Measurements from ENCODE around the gene ADAMTSL3.
A peak's percentile ranks its signal among the peaks of the same experiment; 100 is the strongest.

ADAMTSL3 gene

GRCh38 chr15:83855956-83856355, 202.0 kb downstream of the ADAMTSL3 start:
- H3K27me3 ChIP-seq (ENCODE audit: insufficient read depth, poor library complexity, severe bottlenecking): no peaks in the 10 kb centered on the region
- peaks cover 2% of the 10 kb centered on the region for H3K9me3 ChIP-seq (ENCODE audit: severe bottlenecking)
- H3K4me3 ChIP-seq (ENCODE audit: severe bottlenecking): no peak overlapping the region
- ATAC-seq (ENCODE audit: low read depth): no peak
- no peak for TF ChIP-seq CTCF (IDR thresholded peaks at IDR 0.05; ENCODE audit: poor library complexity, severe bottlenecking)
- H3K4me1 ChIP-seq (ENCODE audit: insufficient read depth, poor library complexity, severe bottlenecking): peaks cover 46% of the 10 kb centered on the region
- peak overlapping the region; percentile 85 for H3K27ac ChIP-seq (ENCODE audit: poor library complexity, severe bottlenecking)
- no peak for DNase-seq (ENCODE audit: low spot score)
- no peaks in the 10 kb centered on the region for H3K36me3 ChIP-seq (ENCODE audit: low read depth)

- H3K27ac ChIP-seq (ENCODE audit: poor library complexity, severe bottlenecking): peak overlapping the region; percentile 9
- H3K36me3 ChIP-seq (ENCODE audit: low read depth): no peaks in the 10 kb centered on the region
- peaks cover 2% of the 10 kb centered on the region for H3K9me3 ChIP-seq (ENCODE audit: severe bottlenecking)
- H3K4me1 ChIP-seq (ENCODE audit: insufficient read depth, poor library complexity, severe bottlenecking): peaks cover 24% of the 10 kb centered on the region
- no peak for TF ChIP-seq CTCF (IDR thresholded peaks at IDR 0.05; ENCODE audit: poor library complexity, severe bottlenecking)
- no peak overlapping the region for H3K4me3 ChIP-seq (ENCODE audit: severe bottlenecking)
- ATAC-seq (ENCODE audit: low read depth) (peak; percentile 46; the same call in 2 of the 3 replicates), DNase-seq (ENCODE audit: low spot score) (no peak)
- H3K27me3 ChIP-seq (ENCODE audit: insufficient read depth, poor library complexity, severe bottlenecking): no peaks in the 10 kb centered on the region
Measured at GRCh38 chr15:83858820-83859505, 205.0 kb downstream of the ADAMTSL3 start.

DNA sequence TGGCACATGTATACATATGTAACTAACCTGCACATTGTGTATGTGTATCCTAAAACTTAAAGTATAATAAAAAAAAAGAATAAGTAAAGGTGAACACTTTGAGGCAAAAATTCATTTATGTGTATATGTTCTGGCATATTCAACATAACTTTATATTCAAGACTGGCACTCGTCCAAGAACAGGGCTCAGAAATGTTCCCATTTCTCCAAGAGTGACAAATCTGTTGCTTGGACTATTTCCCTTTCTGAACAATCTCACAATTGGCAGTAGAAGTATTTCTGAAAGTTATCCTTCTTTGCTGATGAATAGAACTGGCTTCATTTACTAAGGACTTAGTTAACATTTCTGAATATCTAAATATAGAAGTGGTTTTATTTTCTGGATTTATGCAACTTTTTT, 212.8 kb downstream of the ADAMTSL3 start:
- Histone ChIP-seq H3K4me3 (ENCODE audit: severe bottlenecking) (no peak overlapping the region), H3K9me3 (ENCODE audit: severe bottlenecking) (no peaks in the 10 kb centered on the region), H3K27me3 (ENCODE audit: insufficient read depth, poor library complexity, severe bottlenecking) (no peaks in the 10 kb centered on the region), H3K27ac (ENCODE audit: poor library complexity, severe bottlenecking) (no peak overlapping the region), H3K36me3 (ENCODE audit: low read depth) (no peaks in the 10 kb centered on the region), H3K4me1 (ENCODE audit: insufficient read depth, poor library complexity, severe bottlenecking) (peaks cover 2% of the 10 kb centered on the region)
- TF ChIP-seq CTCF (IDR thresholded peaks at IDR 0.05; ENCODE audit: poor library complexity, severe bottlenecking): no peak
- DNase-seq (ENCODE audit: low spot score) (no peak), ATAC-seq (ENCODE audit: low read depth) (no peak)

DNA sequence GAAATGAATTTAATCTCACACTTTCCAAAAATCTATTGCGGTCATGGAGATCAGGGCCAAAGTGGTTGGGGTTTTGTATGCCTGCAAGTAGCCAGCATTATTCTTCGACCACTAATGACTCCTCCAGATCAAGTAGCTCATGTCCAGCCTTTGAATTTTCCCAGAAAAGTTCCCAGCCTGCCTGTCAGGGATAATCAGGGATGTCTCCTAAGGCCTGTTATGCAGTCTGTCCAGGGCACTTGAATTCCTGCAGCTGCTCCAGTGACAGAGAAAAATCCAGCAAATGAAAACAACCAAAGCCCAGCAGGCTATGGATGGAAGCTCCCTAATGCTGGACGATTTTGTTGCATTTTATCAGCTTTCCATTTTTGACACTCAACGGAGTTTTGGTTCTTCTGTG, 215.4 kb downstream of the ADAMTSL3 start:
- Histone ChIP-seq H3K27ac (ENCODE audit: poor library complexity, severe bottlenecking) (no peak overlapping the region), H3K4me3 (ENCODE audit: severe bottlenecking) (no peak overlapping the region), H3K36me3 (ENCODE audit: low read depth) (no peaks in the 10 kb centered on the region), H3K9me3 (ENCODE audit: severe bottlenecking) (no peaks in the 10 kb centered on the region), H3K27me3 (ENCODE audit: insufficient read depth, poor library complexity, severe bottlenecking) (no peaks in the 10 kb centered on the region), H3K4me1 (ENCODE audit: insufficient read depth, poor library complexity, severe bottlenecking) (peaks cover 7% of the 10 kb centered on the region)
- no peak for ATAC-seq (ENCODE audit: low read depth)
- no peak for TF ChIP-seq CTCF (IDR thresholded peaks at IDR 0.05; ENCODE audit: poor library complexity, severe bottlenecking)
- DNase-seq (ENCODE audit: low spot score): no peak

DNA sequence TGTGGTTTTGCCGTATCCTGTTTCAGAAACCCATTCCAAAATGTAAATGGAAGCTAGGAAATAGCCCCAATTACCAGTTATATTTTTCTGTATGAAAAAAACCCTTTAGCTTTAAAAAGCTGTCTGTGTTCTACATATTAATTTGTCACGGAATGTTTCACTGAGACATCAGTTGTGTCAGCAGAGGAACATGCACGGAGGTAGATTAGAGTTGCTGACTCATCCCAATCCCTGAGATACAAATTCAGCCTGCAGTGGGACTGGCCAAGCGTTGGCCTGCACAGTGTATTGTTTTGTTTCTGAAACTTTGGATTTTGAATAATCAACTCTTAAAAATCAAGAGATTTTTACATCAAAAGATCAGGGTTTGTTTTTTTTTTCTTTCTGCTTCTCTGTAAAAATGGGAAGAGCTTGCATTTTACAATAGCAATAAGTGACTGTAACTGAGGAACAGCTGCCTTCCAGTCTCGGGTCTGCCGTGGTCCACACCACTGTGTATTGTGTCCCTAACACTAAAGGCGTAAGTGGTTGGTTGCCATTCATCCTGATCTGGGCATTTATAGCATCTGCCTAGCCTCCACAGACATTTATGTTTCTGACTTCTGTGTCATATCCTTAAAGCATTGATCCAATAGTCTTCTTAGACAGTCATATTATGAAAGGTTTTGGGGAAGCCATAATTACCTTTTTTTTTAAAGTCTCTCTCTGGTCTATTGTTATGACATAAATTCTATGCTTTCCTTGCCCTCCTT, 218.1 kb downstream of the ADAMTSL3 start:
- DNase-seq (ENCODE audit: low spot score): no peak
- no peaks in the 10 kb centered on the region for H3K9me3 ChIP-seq (ENCODE audit: severe bottlenecking)

More for the DNA sequence above, 218.1 kb downstream of the ADAMTSL3 start:
- no peaks in the 10 kb centered on the region for H3K36me3 ChIP-seq (ENCODE audit: low read depth)
- no peaks in the 10 kb centered on the region for H3K27me3 ChIP-seq (ENCODE audit: insufficient read depth, poor library complexity, severe bottlenecking)
- no peak for TF ChIP-seq CTCF (IDR thresholded peaks at IDR 0.05; ENCODE audit: poor library complexity, severe bottlenecking)
- no peak overlapping the region for H3K27ac ChIP-seq (ENCODE audit: poor library complexity, severe bottlenecking)
- peak; percentile 92 for ATAC-seq (ENCODE audit: low read depth)
- H3K4me1 ChIP-seq (ENCODE audit: insufficient read depth, poor library complexity, severe bottlenecking): peaks cover 7% of the 10 kb centered on the region
- no peak overlapping the region for H3K4me3 ChIP-seq (ENCODE audit: severe bottlenecking)
